ENCODE data around the gene C2orf76. TPM values are rescaled to one million over a fixed set of nuclear protein-coding genes. Genes with fewer than 3 reads are reported as not detected.
A peak's percentile ranks its signal among the peaks of the same experiment; 100 is the strongest.

Gene C2orf76
- total and polyA plus RNA-seq, 10 of the 15 experiments (the other 5 are each of a cell fraction or from before 2014, with no cell fraction given): 14.0 to 46.1 (median 25.4) TPM

DNA sequence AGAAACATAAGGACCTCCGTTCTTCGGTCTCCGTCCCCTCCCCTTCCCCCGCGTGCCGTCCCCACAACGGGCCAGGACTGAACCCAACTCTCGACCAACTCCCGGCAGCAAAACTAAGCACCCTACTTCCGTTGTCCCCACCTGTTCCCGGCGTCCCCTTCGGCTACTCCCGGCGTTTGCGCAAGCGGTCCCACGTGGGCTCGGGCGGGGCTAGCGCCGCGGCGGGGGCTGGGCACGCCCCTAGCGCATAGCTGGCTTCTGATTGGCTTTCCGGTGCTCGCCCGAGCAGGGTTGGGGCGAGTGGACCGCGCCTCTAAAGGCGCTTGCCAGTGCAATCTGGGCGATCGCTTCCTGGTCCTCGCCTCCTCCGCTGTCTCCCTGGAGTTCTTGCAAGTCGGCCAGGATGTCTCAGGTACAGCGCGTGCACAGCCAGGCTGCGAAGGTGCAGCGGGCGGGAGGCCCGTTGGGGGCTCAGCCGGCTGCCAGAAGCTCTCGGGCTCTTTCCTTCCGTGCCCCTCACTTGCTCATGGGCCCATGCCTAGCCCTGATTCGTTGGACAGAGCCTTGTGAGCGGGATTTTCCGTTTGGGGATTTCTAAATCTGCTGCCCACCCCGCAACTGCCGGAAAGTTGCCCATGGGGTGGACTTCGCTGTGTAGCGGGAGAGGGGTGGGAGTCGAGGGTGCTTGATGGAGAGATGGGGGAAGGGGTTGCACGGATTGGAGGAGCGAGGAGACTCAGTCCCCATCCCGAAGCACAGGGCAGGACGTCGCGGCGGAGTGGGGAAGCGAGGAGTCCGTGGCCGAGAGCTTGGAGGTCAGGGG is at the start of gene C2orf76, which contains the start of gene DBI (continued):
- TF ChIP-seq NR2C2 (IDR thresholded peaks at IDR 0.05; ENCODE audit: borderline replicate concordance, control insufficient read depth, insufficient read length, low read depth) (no peak), KAT2A (conservative IDR thresholded peaks at IDR 0.05; ENCODE audit: control insufficient read depth, low read depth, low read length) (no peak), ZNF384 (IDR thresholded peaks at IDR 0.05; ENCODE audit: borderline replicate concordance, low read depth, low read length) (no peak), SIX5 (IDR thresholded peaks at IDR 0.05; ENCODE audit: low read depth, low read length, severe bottlenecking) (peak; percentile 8), CBFB (IDR thresholded peaks at IDR 0.05; ENCODE audit: low read depth) (peak; percentile 74), ESRRA (IDR thresholded peaks at IDR 0.05; ENCODE audit: low read length) (0 out of 2 replicates have a peak, but pooled peaks have one; percentile 27), TCF3 (IDR thresholded peaks at IDR 0.05; ENCODE audit: borderline replicate concordance, insufficient read depth, low read depth, low read length) (peak; percentile 93), SREBF1 (IDR thresholded peaks at IDR 0.05; ENCODE audit: low read length) (peak; percentile 54; the same call in 1 of the 2 replicates), ZNF207 (IDR thresholded peaks at IDR 0.05; ENCODE audit: borderline replicate concordance) (no peak), ZBED1 (IDR thresholded peaks at IDR 0.05; ENCODE audit: borderline replicate concordance) (peak; percentile 89; the same call in 1 of the 2 replicates), HDGF (IDR thresholded peaks at IDR 0.05) (0 out of 2 replicates have a peak, but pooled peaks have one; percentile 63), POLR2AphosphoS5 (IDR thresholded peaks at IDR 0.05; ENCODE audit: low read length) (peak; percentile 94), CUX1 (IDR thresholded peaks at IDR 0.05; ENCODE audit: insufficient replicate concordance, low read depth, low read length) (no peak), IRF5 (IDR thresholded peaks at IDR 0.05; ENCODE audit: borderline replicate concordance) (no peak), EED (IDR thresholded peaks at IDR 0.05; ENCODE audit: low read depth) (peak; percentile 57; the same call in 1 of the 2 replicates), CBX3 (IDR thresholded peaks at IDR 0.05; ENCODE audit: borderline replicate concordance, low read depth) (no peak), KDM1A (IDR thresholded peaks at IDR 0.05; ENCODE audit: borderline replicate concordance) (no peak), BHLHE40 (IDR thresholded peaks at IDR 0.05; ENCODE audit: borderline replicate concordance in 1 of 2, low read depth in 2 of 2, low read length in 1 of 2) (peak in 1 of 2 experiments; percentile 61; a peak in 2 of 4 replicates)
- TF ChIP-seq, protein P1, sequence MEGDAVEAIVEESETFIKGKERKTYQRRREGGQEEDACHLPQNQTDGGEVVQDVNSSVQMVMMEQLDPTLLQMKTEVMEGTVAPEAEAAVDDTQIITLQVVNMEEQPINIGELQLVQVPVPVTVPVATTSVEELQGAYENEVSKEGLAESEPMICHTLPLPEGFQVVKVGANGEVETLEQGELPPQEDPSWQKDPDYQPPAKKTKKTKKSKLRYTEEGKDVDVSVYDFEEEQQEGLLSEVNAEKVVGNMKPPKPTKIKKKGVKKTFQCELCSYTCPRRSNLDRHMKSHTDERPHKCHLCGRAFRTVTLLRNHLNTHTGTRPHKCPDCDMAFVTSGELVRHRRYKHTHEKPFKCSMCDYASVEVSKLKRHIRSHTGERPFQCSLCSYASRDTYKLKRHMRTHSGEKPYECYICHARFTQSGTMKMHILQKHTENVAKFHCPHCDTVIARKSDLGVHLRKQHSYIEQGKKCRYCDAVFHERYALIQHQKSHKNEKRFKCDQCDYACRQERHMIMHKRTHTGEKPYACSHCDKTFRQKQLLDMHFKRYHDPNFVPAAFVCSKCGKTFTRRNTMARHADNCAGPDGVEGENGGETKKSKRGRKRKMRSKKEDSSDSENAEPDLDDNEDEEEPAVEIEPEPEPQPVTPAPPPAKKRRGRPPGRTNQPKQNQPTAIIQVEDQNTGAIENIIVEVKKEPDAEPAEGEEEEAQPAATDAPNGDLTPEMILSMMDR (IDR thresholded peaks at IDR 0.05 in 2 of 3, conservative IDR thresholded peaks at IDR 0.05 in 1 of 3; ENCODE audit: control insufficient read depth in 2 of 3, extremely low read depth in 1 of 3, insufficient read depth in 1 of 3, low read depth in 3 of 3, low read length in 3 of 3): no peak

Measured in GM12878 (cell line).